Forelimb muscle (tissue), 1 donor: ENCODE measurements around the gene MAP7D2. TPM values are rescaled to one million over a fixed set of nuclear protein-coding genes. Genes with fewer than 3 reads are reported as not detected.

Experiments
- DNase-seq: peaks from one replicate; pipeline ENCODE4 v3.0.0-alpha.2; 2013; ENCODE audit warnings: low read depth
- polyA plus RNA-seq: library from polyadenylated mRNA; unstranded; fragments of 120-200 nt; gene quantifications from one replicate; pipeline ENCODE4 v1.2.1, GENCODE V29; 2013; ENCODE audit not compliant: insufficient read length

MAP7D2 gene
- polyA plus RNA-seq, 1 donor: 0.63 TPM

GRCh38 chrX:19972984-19973383 lies 143.7 kb downstream of the MAP7D2 start:
- DNase-seq: no peak

- DNase-seq: no peak
These were observed 148.4 kb downstream of the MAP7D2 start for GRCh38 chrX:19968276-19968675.

GRCh38 chrX:19966056-19966455 lies 150.7 kb downstream of the MAP7D2 start:
- no peak for DNase-seq

GRCh38 chrX:19964017-19964710 lies 152.5 kb downstream of the MAP7D2 start:
- DNase-seq: no peak

GRCh38 chrX:19960913-19961312 lies 155.8 kb downstream of the MAP7D2 start:
- no peak for DNase-seq

- no peak for DNase-seq
These were observed 157.9 kb downstream of the MAP7D2 start for GRCh38 chrX:19958552-19959486.

- no peak for DNase-seq
These were observed 159.8 kb downstream of the MAP7D2 start for GRCh38 chrX:19956923-19957322.

Other genes with a start within 250 kb of the MAP7D2 start
- 16.6 TPM for gene SH3KBP1, start 229.3 kb downstream of the MAP7D2 start, polyA plus RNA-seq
- gene BCLAF3, start 125.8 kb downstream of the MAP7D2 start, polyA plus RNA-seq: 8.1 TPM
- 84.7 TPM for gene EIF1AX, start 24.9 kb upstream of the MAP7D2 start, polyA plus RNA-seq
- gene RPS6KA3, start 150.0 kb upstream of the MAP7D2 start, polyA plus RNA-seq: 38.2 TPM